22Rv1 (cell line): ENCODE data around the gene TMEM217.

Source experiments
- CTCF ChIP-seq: fragments of 450-650 bp; IDR thresholded peaks from 2 replicates; pipeline ENCODE4 v1.5.1; 2017; ENCODE audit warnings: mild to moderate bottlenecking
- ZFX ChIP-seq: fragments of 450-650 bp; IDR thresholded peaks from 2 replicates; pipeline ENCODE4 v1.6.1; 2017; ENCODE audit warnings: antibody characterized with exemption, borderline replicate concordance

GRCh38 chr6:37282371-37282770, 24.4 kb upstream of the TMEM217 start:
- TF ChIP-seq CTCF, result no peak
- no peak for TF ChIP-seq ZFX
